Measurements from ENCODE around the gene POU2F2. TPM values are rescaled to one million over a fixed set of nuclear protein-coding genes. Genes with fewer than 3 reads are reported as not detected.

The POU2F2 gene
- total and polyA plus RNA-seq, 7 donors: 0.14 to 0.86 (median 0.43) TPM

GRCh38 chr19:42176649-42176989, 44.4 kb upstream of the POU2F2 start:
- intact Hi-C loops (cut with DNase I): no loop called here
- TF ChIP-seq CTCF (IDR thresholded peaks at IDR 0.05): no peak
- Histone ChIP-seq H3K4me3 (peak overlapping the region; percentile 59), H3K9me3 (no peaks in the 10 kb centered on the region), H3K4me1 (peaks cover 4% of the 10 kb centered on the region), H3K27ac (no peak overlapping the region), H3K27me3 (ENCODE audit: insufficient read depth in 3 of 3, low read length in 2 of 3) (peaks cover 0 to 82% (median 28%) of the 10 kb centered on the region in 3 donors), H3K36me3 (ENCODE audit: insufficient read depth in 1 of 2, low read depth in 1 of 2) (no peaks in the 10 kb centered on the region)
- WGBS, 3 donors: 0 to 1% (median 0%) methylated on average over 31 of the region's 31 CpGs
- ATAC-seq (peak in 3 of 4 donors; percentile 32 to 64 (median 46)), DNase-seq (no peak)

GRCh38 chr19:42175952-42176648, 43.9 kb upstream of the POU2F2 start:
- DNase-seq (no peak), ATAC-seq (no peak)
- Histone ChIP-seq H3K4me3 (peak overlapping the region; percentile 59), H3K27me3 (ENCODE audit: insufficient read depth in 3 of 3, low read length in 2 of 3) (peaks cover 0 to 77% (median 28%) of the 10 kb centered on the region in 3 donors), H3K9me3 (no peaks in the 10 kb centered on the region), H3K4me1 (peaks cover 4% of the 10 kb centered on the region), H3K27ac (no peak overlapping the region), H3K36me3 (ENCODE audit: insufficient read depth in 1 of 2, low read depth in 1 of 2) (no peaks in the 10 kb centered on the region)
- intact Hi-C loops (cut with DNase I): no loop called here
- no peak for TF ChIP-seq CTCF (IDR thresholded peaks at IDR 0.05)
- WGBS, 3 donors: 1 to 2% (median 2%) methylated on average over 34 of the region's 34 CpGs

GRCh38 chr19:42174958-42175734, 42.9 kb upstream of the POU2F2 start:
- Histone ChIP-seq H3K27me3 (ENCODE audit: insufficient read depth in 3 of 3, low read length in 2 of 3) (peaks cover 0 to 67% (median 26%) of the 10 kb centered on the region in 3 donors), H3K4me1 (peaks cover 4% of the 10 kb centered on the region), H3K9me3 (no peaks in the 10 kb centered on the region), H3K4me3 (no peak overlapping the region), H3K27ac (no peak overlapping the region), H3K36me3 (ENCODE audit: insufficient read depth in 1 of 2, low read depth in 1 of 2) (no peaks in the 10 kb centered on the region)
- TF ChIP-seq CTCF (IDR thresholded peaks at IDR 0.05): no peak
- ATAC-seq (no peak), DNase-seq (no peak)
- intact Hi-C loops (cut with DNase I): no loop called here
- 38 to 46% (median 40%) methylated on average over 6 of the region's 6 CpGs for WGBS, 3 donors

- H3K27me3 ChIP-seq (ENCODE audit: insufficient read depth in 3 of 3, low read length in 2 of 3): peaks cover 0 to 58% (median 23%) of the 10 kb centered on the region in 3 donors
Measured at GRCh38 chr19:42174188-42174587, 41.9 kb upstream of the POU2F2 start.

More at GRCh38 chr19:42174188-42174587, 41.9 kb upstream of the POU2F2 start:
- H3K36me3 ChIP-seq (ENCODE audit: insufficient read depth in 1 of 2, low read depth in 1 of 2): no peaks in the 10 kb centered on the region
- ATAC-seq: no peak
- TF ChIP-seq CTCF (IDR thresholded peaks at IDR 0.05): no peak
- no peak overlapping the region for H3K27ac ChIP-seq
- peaks cover 4% of the 10 kb centered on the region for H3K4me1 ChIP-seq
- WGBS, 3 donors: 88 to 89% (median 88%) methylated on average over 11 of the region's 11 CpGs
- no peak for DNase-seq
- no peaks in the 10 kb centered on the region for H3K9me3 ChIP-seq
- intact Hi-C loops (cut with DNase I): no loop called here
- H3K4me3 ChIP-seq: no peak overlapping the region

Measured in psoas muscle (tissue), 8 donors.